Measurements from ENCODE around the gene MMP7. TPM values are rescaled to one million over a fixed set of nuclear protein-coding genes. Genes with fewer than 3 reads are reported as not detected.
A peak's percentile ranks its signal among the peaks of the same experiment; 100 is the strongest.
"Not testable (repeated sequence)": the region's sequence is repeated elsewhere in the genome, so short reads cannot be mapped to it uniquely, and the experiment has no call there.

MMP7 gene
- polyA plus RNA-seq, 1 donor from 2014 or later, result not detected

- Mint-ChIP-seq H3K9me3 (peaks cover 0 to 2% (median 0%) of the 10 kb centered on the region in 3 donors), H3K4me1 (peaks cover 5 to 11% (median 7%) of the 10 kb centered on the region in 3 donors), H3K4me3 (peak overlapping the region in 1 of 4 donors; percentile 24), H3K36me3 (peaks cover 2% of the 10 kb centered on the region), H3K27me3 (peaks cover 20% of the 10 kb centered on the region), H3K27ac (peak overlapping the region in 1 of 3 donors; percentile 13)
These were observed 8.0 kb downstream of the MMP7 start for GRCh38 chr11:102522312-102523188.

- Mint-ChIP-seq H3K36me3 (peaks cover 2% of the 10 kb centered on the region), H3K4me1 (peaks cover 5 to 11% (median 7%) of the 10 kb centered on the region in 3 donors), H3K27ac (no peak overlapping the region), H3K4me3 (no peak overlapping the region), H3K27me3 (peaks cover 20% of the 10 kb centered on the region), H3K9me3 (peaks cover 0 to 2% (median 0%) of the 10 kb centered on the region in 3 donors)
These were observed 9.4 kb downstream of the MMP7 start for GRCh38 chr11:102521121-102521520.

DNA sequence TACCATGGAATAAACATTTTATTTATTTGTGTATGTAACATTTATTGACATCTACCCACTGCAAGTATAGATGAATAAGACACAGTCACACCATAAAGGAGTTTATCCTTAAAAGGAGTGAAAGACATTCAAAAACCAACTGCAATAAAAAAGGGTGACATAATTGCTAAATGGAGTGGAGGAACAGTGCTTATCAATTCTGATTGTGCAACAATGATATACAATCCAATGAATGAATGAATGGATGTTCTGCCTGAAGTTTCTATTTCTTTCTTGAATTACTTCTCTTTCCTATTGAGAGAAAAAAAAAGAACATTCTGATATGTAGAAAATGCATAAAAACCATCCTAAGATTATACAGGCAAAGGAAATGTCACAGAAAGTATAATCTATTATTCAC is 10.0 kb downstream of the MMP7 start:
- H3K27ac Mint-ChIP-seq, result no peak overlapping the region
- H3K4me3 Mint-ChIP-seq, result no peak overlapping the region
- peaks cover 0 to 2% (median 0%) of the 10 kb centered on the region in 3 donors for H3K9me3 Mint-ChIP-seq
- peaks cover 5 to 11% (median 7%) of the 10 kb centered on the region in 3 donors for H3K4me1 Mint-ChIP-seq
- peaks cover 2% of the 10 kb centered on the region for H3K36me3 Mint-ChIP-seq
- H3K27me3 Mint-ChIP-seq, result peaks cover 20% of the 10 kb centered on the region

DNA sequence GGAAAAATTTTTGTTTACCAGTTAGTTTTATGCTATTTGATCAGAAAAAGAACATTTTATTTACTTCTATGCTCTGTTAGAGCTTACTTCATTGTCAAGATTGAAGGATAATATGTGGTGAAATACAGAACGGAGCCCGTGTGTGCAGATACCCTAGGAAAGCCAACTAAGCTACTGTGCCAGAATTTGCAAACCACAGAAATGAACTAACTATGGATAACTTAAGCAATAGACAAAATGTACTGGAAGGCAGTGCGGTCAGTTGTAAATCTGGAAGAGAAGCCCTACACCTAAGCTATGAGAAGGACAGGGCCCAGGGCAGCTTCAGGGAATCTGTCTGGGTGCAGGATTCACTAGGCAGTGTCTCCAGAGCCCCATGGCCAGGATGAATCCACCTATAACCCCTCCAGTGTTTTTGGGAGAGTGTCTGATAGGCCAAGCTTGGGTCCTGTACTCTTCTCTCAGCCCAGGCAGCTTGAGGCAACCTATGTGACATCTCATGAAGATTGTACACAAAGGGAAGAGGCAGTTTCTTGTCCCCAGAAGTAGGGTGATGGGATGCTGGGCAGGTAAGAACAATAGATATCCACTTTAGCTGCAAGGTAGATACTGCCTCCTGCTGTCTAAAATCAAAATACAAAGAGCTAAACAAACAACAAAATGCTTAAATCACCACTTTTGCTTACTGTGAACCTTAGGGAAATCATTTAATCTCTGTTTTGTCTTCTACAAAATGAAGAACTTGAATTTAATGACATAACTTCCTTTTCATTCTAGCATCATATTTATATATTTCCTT is 12.1 kb downstream of the MMP7 start:
- Mint-ChIP-seq H3K27me3 (peaks cover 21% of the 10 kb centered on the region), H3K4me3 (no peak overlapping the region), H3K27ac (no peak overlapping the region)

GRCh38 chr11:102517670-102518069 is 12.9 kb downstream of the MMP7 start:
- peaks cover 0 to 2% (median 0%) of the 10 kb centered on the region in 3 donors for H3K9me3 Mint-ChIP-seq
- H3K27me3 Mint-ChIP-seq, result peaks cover 21% of the 10 kb centered on the region
- no peak overlapping the region for H3K4me3 Mint-ChIP-seq
- H3K36me3 Mint-ChIP-seq, result peaks cover 2% of the 10 kb centered on the region
- no peak overlapping the region for H3K27ac Mint-ChIP-seq
- peaks cover 2 to 6% (median 4%) of the 10 kb centered on the region in 3 donors for H3K4me1 Mint-ChIP-seq

More for the DNA sequence above, 12.1 kb downstream of the MMP7 start:
- Mint-ChIP-seq H3K9me3 (peaks cover 0 to 2% (median 0%) of the 10 kb centered on the region in 3 donors), H3K36me3 (peaks cover 2% of the 10 kb centered on the region), H3K4me1 (peaks cover 5 to 11% (median 7%) of the 10 kb centered on the region in 3 donors)

DNA sequence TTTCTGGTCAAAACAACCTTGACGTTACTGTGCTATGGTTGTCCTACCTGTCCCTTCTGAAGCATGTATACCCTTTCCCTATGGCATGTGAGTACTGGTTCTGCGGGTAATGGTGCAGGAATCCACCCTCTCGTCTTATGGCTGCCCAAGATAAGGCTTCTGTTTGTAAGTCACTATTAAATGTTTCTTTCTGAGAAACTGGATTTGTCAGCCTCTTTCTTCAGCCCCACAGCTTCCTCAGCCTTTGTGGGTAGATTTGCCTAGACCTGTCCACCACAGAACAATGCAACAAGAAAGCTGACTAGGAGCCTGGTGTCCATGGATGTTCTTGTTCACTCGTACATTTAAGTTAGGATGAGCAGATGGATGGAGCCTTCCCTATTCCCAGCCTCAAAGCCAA is 14.4 kb downstream of the MMP7 start:
- Mint-ChIP-seq H3K27me3 (peaks cover 16% of the 10 kb centered on the region), H3K27ac (no peak overlapping the region), H3K9me3 (peaks cover 0 to 2% (median 0%) of the 10 kb centered on the region in 3 donors), H3K36me3 (no peaks in the 10 kb centered on the region), H3K4me3 (no peak overlapping the region), H3K4me1 (no peaks in the 10 kb centered on the region)

- no peak overlapping the region for H3K27ac Mint-ChIP-seq
- no peaks in the 10 kb centered on the region for H3K9me3 Mint-ChIP-seq
- no peak overlapping the region for H3K4me3 Mint-ChIP-seq
- no peaks in the 10 kb centered on the region for H3K4me1 Mint-ChIP-seq
- H3K27me3 Mint-ChIP-seq, result peaks cover 2% of the 10 kb centered on the region
- H3K36me3 Mint-ChIP-seq, result peaks cover 2% of the 10 kb centered on the region
These were observed 16.7 kb downstream of the MMP7 start for GRCh38 chr11:102513869-102514268.

DNA sequence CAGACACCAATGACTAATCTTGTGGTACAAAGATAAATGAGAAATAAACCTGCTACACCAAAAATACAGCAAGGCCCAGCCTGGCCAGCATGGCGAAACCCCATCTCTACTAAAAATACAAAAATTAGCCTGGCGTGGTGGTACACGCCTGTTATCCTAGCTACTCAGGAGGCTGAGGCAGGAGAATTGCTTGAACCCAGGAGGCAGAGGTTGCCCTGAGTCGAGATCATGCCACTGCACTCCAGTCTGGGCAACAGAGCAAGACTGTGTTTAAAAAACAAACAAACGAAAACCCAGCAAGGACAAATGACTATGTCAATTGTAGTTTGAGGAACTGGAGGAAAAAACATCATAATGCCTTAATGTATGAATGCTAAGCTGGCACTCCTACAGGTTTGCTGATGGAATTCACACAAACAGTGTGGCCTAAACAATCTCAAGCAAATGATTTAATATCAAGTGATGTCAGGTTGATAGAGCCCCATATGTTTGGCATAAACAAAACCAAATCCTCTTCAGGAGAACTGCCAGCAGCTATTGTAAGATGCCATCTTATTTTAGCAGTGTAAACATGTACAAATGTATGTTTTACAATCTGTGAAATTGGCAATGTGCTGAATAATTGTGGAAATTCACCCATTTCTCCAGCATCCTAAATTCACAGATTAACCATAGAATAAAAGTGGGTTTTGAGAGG is 20.0 kb downstream of the MMP7 start:
- no peak overlapping the region for H3K27ac Mint-ChIP-seq
- H3K9me3 Mint-ChIP-seq, result no peaks in the 10 kb centered on the region
- H3K4me1 Mint-ChIP-seq, result no peaks in the 10 kb centered on the region
- H3K27me3 Mint-ChIP-seq, result peaks cover 2% of the 10 kb centered on the region
- H3K4me3 Mint-ChIP-seq, result no peak overlapping the region
- peaks cover 2% of the 10 kb centered on the region for H3K36me3 Mint-ChIP-seq

DNA sequence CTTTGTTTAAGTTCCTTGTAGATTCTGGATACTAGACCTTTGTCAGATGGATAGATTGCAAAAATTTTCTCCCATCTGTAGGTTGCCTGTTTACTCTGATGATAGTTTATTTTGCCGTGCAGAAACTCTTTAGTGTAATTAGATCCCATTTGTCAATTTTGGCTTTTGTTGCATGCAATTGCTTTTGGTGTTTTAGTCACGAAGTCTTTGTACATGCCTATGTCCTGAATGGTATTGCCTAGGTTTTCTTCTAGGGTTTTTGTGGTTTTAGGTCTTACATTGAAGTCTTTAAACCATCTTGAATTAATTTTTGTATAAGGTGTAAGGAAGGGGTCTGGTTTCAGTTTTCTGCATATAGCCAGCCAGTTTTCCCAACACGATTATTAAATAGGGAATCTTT is 27.7 kb downstream of the MMP7 start:
- H3K36me3 Mint-ChIP-seq, H3K27ac Mint-ChIP-seq, H3K9me3 Mint-ChIP-seq, H3K27me3 Mint-ChIP-seq, H3K4me3 Mint-ChIP-seq, H3K4me1 Mint-ChIP-seq: not testable (repeated sequence)

GRCh38 chr11:102500829-102501228 is 29.7 kb downstream of the MMP7 start:
- H3K4me1 Mint-ChIP-seq, result peaks cover 0 to 2% (median 0%) of the 10 kb centered on the region in 3 donors
- peaks cover 1% of the 10 kb centered on the region for H3K27me3 Mint-ChIP-seq
- no peak overlapping the region for H3K4me3 Mint-ChIP-seq
- no peak overlapping the region for H3K27ac Mint-ChIP-seq
- no peaks in the 10 kb centered on the region for H3K36me3 Mint-ChIP-seq
- H3K9me3 Mint-ChIP-seq, result no peaks in the 10 kb centered on the region

GRCh38 chr11:102499931-102500330 is 30.6 kb downstream of the MMP7 start:
- Mint-ChIP-seq H3K27me3 (peaks cover 2% of the 10 kb centered on the region), H3K9me3 (no peaks in the 10 kb centered on the region), H3K36me3 (no peaks in the 10 kb centered on the region), H3K27ac (no peak overlapping the region), H3K4me1 (peaks cover 0 to 6% (median 2%) of the 10 kb centered on the region in 3 donors), H3K4me3 (no peak overlapping the region)

DNA sequence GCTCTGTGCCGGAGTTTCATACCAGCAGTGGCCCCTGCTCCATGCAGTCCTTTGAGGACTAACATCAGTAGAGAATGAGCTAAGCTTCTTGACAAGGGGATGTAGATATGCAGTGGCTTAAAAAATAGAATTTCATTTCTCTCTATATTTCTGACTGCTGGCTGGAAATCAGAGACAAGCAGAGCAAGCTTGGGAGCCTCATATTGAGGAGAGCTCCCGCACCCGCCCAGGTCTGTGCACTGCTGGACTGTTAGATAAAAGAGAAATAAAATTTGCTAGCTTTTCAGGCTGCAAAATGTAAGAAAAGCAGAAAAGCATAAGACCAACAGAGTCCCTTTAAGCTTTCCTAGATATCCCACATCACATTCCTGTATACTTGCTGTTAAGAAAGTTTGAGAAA is 31.4 kb downstream of the MMP7 start:
- Mint-ChIP-seq H3K9me3 (no peaks in the 10 kb centered on the region), H3K4me3 (no peak overlapping the region), H3K27ac (no peak overlapping the region), H3K4me1 (peaks cover 0 to 8% (median 2%) of the 10 kb centered on the region in 3 donors), H3K27me3 (peaks cover 7% of the 10 kb centered on the region), H3K36me3 (no peaks in the 10 kb centered on the region)

DNA sequence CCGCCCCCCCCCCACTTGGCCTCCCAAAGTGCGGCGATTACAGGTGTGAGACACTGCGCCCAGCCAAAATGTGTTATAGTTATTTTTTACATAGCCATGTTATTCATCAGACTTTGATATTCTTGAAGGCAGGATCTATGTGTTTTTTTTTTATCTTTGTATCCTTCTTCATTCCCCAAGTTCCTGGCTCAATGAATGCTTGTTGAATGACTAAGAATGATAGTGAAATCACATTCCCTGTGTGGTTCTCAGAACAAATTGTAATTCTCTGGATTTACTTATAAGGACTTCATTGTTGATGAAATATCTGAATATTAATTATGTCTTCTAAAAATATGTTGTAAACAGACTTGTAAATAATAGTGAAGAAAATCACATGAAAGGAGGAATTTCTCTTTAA is 33.5 kb downstream of the MMP7 start:
- Mint-ChIP-seq H3K36me3 (no peaks in the 10 kb centered on the region), H3K27me3 (peaks cover 5% of the 10 kb centered on the region), H3K4me3 (no peak overlapping the region), H3K27ac (no peak overlapping the region), H3K4me1 (peaks cover 0 to 8% (median 2%) of the 10 kb centered on the region in 3 donors), H3K9me3 (no peaks in the 10 kb centered on the region)

GRCh38 chr11:102495161-102496042 is 35.1 kb downstream of the MMP7 start:
- Mint-ChIP-seq H3K27me3 (peaks cover 5% of the 10 kb centered on the region), H3K4me3 (no peak overlapping the region), H3K4me1 (peaks cover 0 to 8% (median 0%) of the 10 kb centered on the region in 3 donors), H3K27ac (peak overlapping the region in 1 of 3 donors; percentile 88), H3K36me3 (no peaks in the 10 kb centered on the region), H3K9me3 (no peaks in the 10 kb centered on the region)

Measured in IgD-negative memory B cell (primary cell).